IMR-90 (cell line): ENCODE results near the gene MYLK4. TPM values are rescaled to one million over a fixed set of nuclear protein-coding genes. Genes with fewer than 3 reads are reported as not detected.

Source experiments
- ATAC-seq: fragments of 200-7000 bp; cut with Tn5 transposase; 2 replicates; pipeline ENCODE4 v1.9.1; 2020; ENCODE audit warnings: low read depth, mild to moderate bottlenecking, moderate library complexity
- BruUV-seq: library from RNA; stranded (reverse); fragments of 400-500 nt; replicated peaks from 2 replicates; lab custom pipeline; 2021; lab: Mats Ljungman, UMichigan
- CTCF ChIA-PET: fragments of 300-600 bp; formaldehyde crosslinking; extraction: SDS; loops from one replicate; lab custom pipeline; 2021; ENCODE audit warnings: antibody characterized with exemption; lab: Yijun Ruan, JAX
- POLR2A ChIA-PET: fragments of 300-600 bp; sonication (Branson Sonifier 250); formaldehyde crosslinking; loops from one replicate; lab custom pipeline; 2022; ENCODE audit warnings: antibody characterized with exemption; ENCODE audit not compliant: unreplicated experiment; lab: Charles Lee
- DNase-seq: peaks from one replicate; pipeline ENCODE4 v3.0.0; 2013
- H2AFZ ChIP-seq: replicated peaks from 2 replicates; pipeline ENCODE3; 2013; ENCODE audit warnings: low read length, mild to moderate bottlenecking; ENCODE audit not compliant: poor library complexity
- H2AK5ac ChIP-seq: 2 replicates; pipeline ENCODE4 v1.6.1; 2013; ENCODE audit warnings: low read depth, low read length, inconsistent platforms
- H2AK9ac ChIP-seq: replicated peaks from 2 replicates; pipeline ENCODE3; 2013; ENCODE audit warnings: mild to moderate bottlenecking, low read depth, low read length, moderate library complexity; ENCODE audit not compliant: poor library complexity
- H2BK120ac ChIP-seq: 2 replicates; pipeline ENCODE4 v1.6.1; 2013; ENCODE audit warnings: low read depth, low read length, inconsistent platforms
- H2BK15ac ChIP-seq: 3 replicates; pipeline ENCODE4 v1.6.1; 2013; ENCODE audit warnings: low read depth, low read length, inconsistent platforms
- H2BK20ac ChIP-seq: 2 replicates; pipeline ENCODE4 v1.6.1; 2013; ENCODE audit warnings: low read depth, mild to moderate bottlenecking, inconsistent platforms, low read length, moderate library complexity
- H2BK5ac ChIP-seq: 2 replicates; pipeline ENCODE4 v1.6.1; 2013; ENCODE audit warnings: mild to moderate bottlenecking, low read depth, low read length, inconsistent platforms; ENCODE audit not compliant: poor library complexity, severe bottlenecking
- H3K14ac ChIP-seq: replicated peaks from 2 replicates; pipeline ENCODE4 v1.6.1; 2013; ENCODE audit warnings: low read depth, low read length, inconsistent platforms
- H3K18ac ChIP-seq: 2 replicates; pipeline ENCODE4 v1.6.1; 2013; ENCODE audit warnings: low read depth, low read length, control low read depth
- H3K23ac ChIP-seq: 2 replicates; pipeline ENCODE4 v1.6.1; 2013; ENCODE audit warnings: low read depth, low read length, inconsistent platforms
- H3K27ac ChIP-seq: 2 replicates; pipeline ENCODE4 v1.5.1; 2013; ENCODE audit warnings: mild to moderate bottlenecking, control low read depth, low read length; ENCODE audit not compliant: insufficient read depth
- H3K27me3 ChIP-seq: 2 replicates; pipeline ENCODE4 v1.6.1; 2013; ENCODE audit warnings: low read length; ENCODE audit not compliant: control insufficient read depth, insufficient read depth
- H3K36me3 ChIP-seq: 2 replicates; pipeline ENCODE4 v1.6.1; 2013; ENCODE audit warnings: low read length, mixed read lengths; ENCODE audit not compliant: control insufficient read depth, insufficient read depth
- H3K4ac ChIP-seq: 2 replicates; pipeline ENCODE4 v1.6.1; 2013; ENCODE audit warnings: low read depth, low read length, inconsistent platforms
- H3K4me1 ChIP-seq: 2 replicates; pipeline ENCODE4 v1.6.1; 2013; ENCODE audit warnings: low read length, mixed read lengths; ENCODE audit not compliant: control insufficient read depth, insufficient read depth
- H3K4me2 ChIP-seq: 2 replicates; pipeline ENCODE4 v1.6.1; 2013; ENCODE audit warnings: low read depth, mild to moderate bottlenecking, control low read depth, low read length, moderate library complexity
- H3K4me3 ChIP-seq: 2 replicates; pipeline ENCODE4 v1.5.1; 2013; ENCODE audit warnings: low read depth, mild to moderate bottlenecking, control low read depth, low read length, moderate library complexity; ENCODE audit not compliant: insufficient read depth
- H3K56ac ChIP-seq: 2 replicates; pipeline ENCODE4 v1.6.1; 2013; ENCODE audit warnings: low read length, inconsistent platforms; ENCODE audit not compliant: insufficient read depth; ENCODE audit errors: extremely low read depth
- H3K79me1 ChIP-seq, 2 experiments: 2 replicates each; pipeline ENCODE4 v1.6.1; 2013; ENCODE audit warnings: low read length in 2 of 2, inconsistent platforms in 1 of 2, low read depth in 1 of 2
- H3K9ac ChIP-seq: 2 replicates; pipeline ENCODE4 v1.6.1; 2013; ENCODE audit warnings: low read depth, low read length, control low read depth
- H3K9me1 ChIP-seq: 2 replicates; pipeline ENCODE4 v1.6.1; 2013; ENCODE audit warnings: low read length, inconsistent platforms; ENCODE audit not compliant: insufficient read depth
- H3K9me3 ChIP-seq: 2 replicates; pipeline ENCODE4 v1.6.1; 2013; ENCODE audit warnings: low read length; ENCODE audit not compliant: control insufficient read depth, insufficient read depth
- H4K20me1 ChIP-seq: 2 replicates; pipeline ENCODE4 v1.6.1; 2013; ENCODE audit warnings: low read length, inconsistent platforms; ENCODE audit not compliant: insufficient read depth
- H4K5ac ChIP-seq: 2 replicates; pipeline ENCODE4 v1.6.1; 2013; ENCODE audit warnings: mild to moderate bottlenecking, low read depth, low read length, control low read depth
- H4K8ac ChIP-seq, 2 experiments: 2 replicates each; pipeline ENCODE4 v1.6.1; 2013; ENCODE audit warnings: low read depth in 2 of 2, low read length in 2 of 2, control low read depth in 1 of 2, inconsistent platforms in 1 of 2
- H4K91ac ChIP-seq: 2 replicates; pipeline ENCODE4 v1.6.1; 2013; ENCODE audit warnings: low read depth, low read length, inconsistent platforms; ENCODE audit not compliant: insufficient read depth
- BHLHE40 ChIP-seq: fragments of 150-350 bp; IDR thresholded peaks from 2 replicates; pipeline ENCODE4 v1.6.1; 2016; ENCODE audit warnings: mild to moderate bottlenecking, low read depth, low read length
- CEBPB ChIP-seq: IDR thresholded peaks from 2 replicates; pipeline ENCODE4 v1.6.1; 2012; ENCODE audit warnings: low read depth, low read length, improper control_type of control experiment
- CHD1 ChIP-seq: IDR thresholded peaks from 2 replicates; pipeline ENCODE4 v1.6.1; 2012; ENCODE audit warnings: low read depth, low read length, improper control_type of control experiment
- FOS ChIP-seq: fragments of 150-350 bp; IDR thresholded peaks from 2 replicates; pipeline ENCODE4 v1.6.1; 2016; ENCODE audit warnings: low read depth, low read length
- MAFK ChIP-seq: IDR thresholded peaks from 2 replicates; pipeline ENCODE4 v1.6.1; 2012; ENCODE audit warnings: low read depth, low read length, improper control_type of control experiment
- MAZ ChIP-seq: IDR thresholded peaks from 2 replicates; pipeline ENCODE4 v1.6.1; 2012; ENCODE audit warnings: low read depth, mild to moderate bottlenecking, low read length, improper control_type of control experiment, moderate library complexity, borderline replicate concordance
- MXI1 ChIP-seq: IDR thresholded peaks from 2 replicates; pipeline ENCODE4 v1.6.1; 2012; ENCODE audit warnings: low read depth, mild to moderate bottlenecking, low read length, moderate library complexity, borderline replicate concordance
- NFE2L2 ChIP-seq: fragments of 150-350 bp; IDR thresholded peaks from 2 replicates; pipeline ENCODE4 v1.6.1; 2016; ENCODE audit warnings: low read depth, mild to moderate bottlenecking, low read length
- POLR2A ChIP-seq: IDR thresholded peaks from 2 replicates; pipeline ENCODE4 v1.6.1; 2012; ENCODE audit warnings: mild to moderate bottlenecking, low read depth, low read length
- RAD21 ChIP-seq: IDR thresholded peaks from 2 replicates; pipeline ENCODE4 v1.6.1; 2012; ENCODE audit warnings: low read length, improper control_type of control experiment
- RCOR1 ChIP-seq: IDR thresholded peaks from 2 replicates; pipeline ENCODE4 v1.6.1; 2012; ENCODE audit warnings: mild to moderate bottlenecking, low read length, improper control_type of control experiment; ENCODE audit not compliant: insufficient replicate concordance
- RFX5 ChIP-seq: IDR thresholded peaks from 2 replicates; pipeline ENCODE4 v1.8.0; 2012; ENCODE audit warnings: low read depth, mild to moderate bottlenecking, low read length, moderate library complexity
- SMC3 ChIP-seq: fragments of 150-350 bp; IDR thresholded peaks from 2 replicates; pipeline ENCODE4 v1.6.1; 2016; ENCODE audit warnings: low read depth, mild to moderate bottlenecking, antibody characterized with exemption, low read length, moderate library complexity
- dilution Hi-C: fragments of 300-500 bp; cut with HindIII; formaldehyde crosslinking; loops from one replicate; pipeline ENCODE4 v1.14.3; 2018; ENCODE audit warnings: low sequenced_read_pairs; ENCODE audit not compliant: unreplicated experiment
- in situ Hi-C: fragments of 300-500 bp; cut with MboI; formaldehyde crosslinking; loops from 3 replicates; pipeline ENCODE4 v1.14.3; 2019; ENCODE audit warnings: low sequenced_read_pairs, inconsistent platforms, mixed read lengths
- intact Hi-C: fragments of 100-400 bp; cut with micrococcal nuclease; formaldehyde crosslinking; loops from 2 replicates; pipeline ENCODE4 v1.10.0; 2022
- polyA plus RNA-seq, 3 experiments: library from polyadenylated mRNA; depleted of rRNA; stranded (reverse); fragments of >200 nt; gene quantifications; 2 replicates each; pipeline ENCODE4 v1.2.3, GENCODE V29; 2012; ENCODE audit warnings: low replicate concordance in 1 of 3
- total RNA-seq: library from RNA; depleted of rRNA; stranded (reverse); fragments of >200 nt; gene quantifications from 2 replicates; pipeline ENCODE4 v1.2.3, GENCODE V29; 2012
- TF ChIP-seq, protein P1 (sequence below): conservative IDR thresholded peaks from 2 replicates; pipeline ENCODE4 v1.5.1; 2012; ENCODE audit warnings: mild to moderate bottlenecking, low read depth, low read length, improper control_type of control experiment
- TF ChIP-seq, protein P2 (sequence below): fragments of 150-350 bp; IDR thresholded peaks from 2 replicates; pipeline ENCODE4 v1.6.1; 2017; ENCODE audit warnings: mild to moderate bottlenecking, antibody characterized with exemption, low read length, low read depth
- TF ChIP-seq, protein P3 (sequence below): fragments of 150-350 bp; IDR thresholded peaks from 2 replicates; pipeline ENCODE4 v1.6.1; 2016; ENCODE audit warnings: low read depth, mild to moderate bottlenecking, low read length, moderate library complexity, borderline replicate concordance

The MYLK4 gene
- total and polyA plus RNA-seq, 2 of the 4 experiments (the other 2 are of a cell fraction), result under 0.01 to 0.07 TPM

DNA sequence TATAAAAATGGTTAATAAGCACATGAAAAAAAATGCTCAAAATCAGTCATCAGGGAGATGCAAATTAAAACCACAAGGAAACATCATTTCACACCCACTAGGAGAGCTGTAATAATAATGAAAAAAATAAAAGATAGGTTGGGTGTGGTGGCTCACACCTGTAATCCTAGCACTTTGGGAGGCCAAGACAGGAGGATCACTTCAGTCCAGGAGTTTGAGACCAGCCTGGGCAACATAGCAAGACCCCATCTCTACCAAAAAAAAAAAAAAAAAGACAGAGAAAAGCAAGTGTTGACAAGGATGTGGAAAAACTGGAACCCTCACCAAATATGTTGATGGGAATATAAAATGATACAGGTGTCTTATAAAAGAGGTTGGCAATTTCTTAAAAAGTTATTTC, 3.0 kb upstream of the MYLK4 start:
- no peak overlapping the region for H3K27ac ChIP-seq
- H2AK9ac ChIP-seq, result no peak overlapping the region
- H4K5ac ChIP-seq, result no peak overlapping the region
- no peak overlapping the region for H2AK5ac ChIP-seq
- ChIA-PET CTCF (no interaction called here), POLR2A (no interaction called here)
- H2AFZ ChIP-seq, result no peak overlapping the region
- H2BK20ac ChIP-seq, result no peak overlapping the region
- no peak overlapping the region for H3K9ac ChIP-seq
- no peak overlapping the region for H4K91ac ChIP-seq
- H3K27me3 ChIP-seq, result no peaks in the 10 kb centered on the region
- in situ Hi-C loops (loop anchor here (10.0 kb wide), 1 partner anchor 1159 kb away; no protein-coding TSS in a partner anchor), dilution Hi-C loops (no loop called here), intact Hi-C loops (no loop called here)
- no peak for DNase-seq
- H3K36me3 ChIP-seq, result no peaks in the 10 kb centered on the region
- no peak overlapping the region for H2BK120ac ChIP-seq
- H3K4ac ChIP-seq, result no peak overlapping the region
- H3K18ac ChIP-seq, result no peak overlapping the region
- no TSS peak for BruUV-seq
- no peak overlapping the region for H3K56ac ChIP-seq
- TF ChIP-seq, protein P1, sequence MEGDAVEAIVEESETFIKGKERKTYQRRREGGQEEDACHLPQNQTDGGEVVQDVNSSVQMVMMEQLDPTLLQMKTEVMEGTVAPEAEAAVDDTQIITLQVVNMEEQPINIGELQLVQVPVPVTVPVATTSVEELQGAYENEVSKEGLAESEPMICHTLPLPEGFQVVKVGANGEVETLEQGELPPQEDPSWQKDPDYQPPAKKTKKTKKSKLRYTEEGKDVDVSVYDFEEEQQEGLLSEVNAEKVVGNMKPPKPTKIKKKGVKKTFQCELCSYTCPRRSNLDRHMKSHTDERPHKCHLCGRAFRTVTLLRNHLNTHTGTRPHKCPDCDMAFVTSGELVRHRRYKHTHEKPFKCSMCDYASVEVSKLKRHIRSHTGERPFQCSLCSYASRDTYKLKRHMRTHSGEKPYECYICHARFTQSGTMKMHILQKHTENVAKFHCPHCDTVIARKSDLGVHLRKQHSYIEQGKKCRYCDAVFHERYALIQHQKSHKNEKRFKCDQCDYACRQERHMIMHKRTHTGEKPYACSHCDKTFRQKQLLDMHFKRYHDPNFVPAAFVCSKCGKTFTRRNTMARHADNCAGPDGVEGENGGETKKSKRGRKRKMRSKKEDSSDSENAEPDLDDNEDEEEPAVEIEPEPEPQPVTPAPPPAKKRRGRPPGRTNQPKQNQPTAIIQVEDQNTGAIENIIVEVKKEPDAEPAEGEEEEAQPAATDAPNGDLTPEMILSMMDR, result no peak
- TF ChIP-seq, protein P2, sequence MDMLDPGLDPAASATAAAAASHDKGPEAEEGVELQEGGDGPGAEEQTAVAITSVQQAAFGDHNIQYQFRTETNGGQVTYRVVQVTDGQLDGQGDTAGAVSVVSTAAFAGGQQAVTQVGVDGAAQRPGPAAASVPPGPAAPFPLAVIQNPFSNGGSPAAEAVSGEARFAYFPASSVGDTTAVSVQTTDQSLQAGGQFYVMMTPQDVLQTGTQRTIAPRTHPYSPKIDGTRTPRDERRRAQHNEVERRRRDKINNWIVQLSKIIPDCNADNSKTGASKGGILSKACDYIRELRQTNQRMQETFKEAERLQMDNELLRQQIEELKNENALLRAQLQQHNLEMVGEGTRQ, result no peak
- no peak for TF ChIP-seq CEBPB
- TF ChIP-seq, protein P3, sequence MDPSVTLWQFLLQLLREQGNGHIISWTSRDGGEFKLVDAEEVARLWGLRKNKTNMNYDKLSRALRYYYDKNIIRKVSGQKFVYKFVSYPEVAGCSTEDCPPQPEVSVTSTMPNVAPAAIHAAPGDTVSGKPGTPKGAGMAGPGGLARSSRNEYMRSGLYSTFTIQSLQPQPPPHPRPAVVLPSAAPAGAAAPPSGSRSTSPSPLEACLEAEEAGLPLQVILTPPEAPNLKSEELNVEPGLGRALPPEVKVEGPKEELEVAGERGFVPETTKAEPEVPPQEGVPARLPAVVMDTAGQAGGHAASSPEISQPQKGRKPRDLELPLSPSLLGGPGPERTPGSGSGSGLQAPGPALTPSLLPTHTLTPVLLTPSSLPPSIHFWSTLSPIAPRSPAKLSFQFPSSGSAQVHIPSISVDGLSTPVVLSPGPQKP, result no peak
- TF ChIP-seq MAFK, result no peak
- no peak for TF ChIP-seq BHLHE40
- TF ChIP-seq FOS, result no peak
- TF ChIP-seq RAD21, result no peak
- TF ChIP-seq SMC3, result no peak
- no peak for TF ChIP-seq MXI1
- TF ChIP-seq CHD1, result no peak
- no peak for TF ChIP-seq MAZ
- no peak for TF ChIP-seq RFX5
- TF ChIP-seq NFE2L2, result no peak
- no peak for TF ChIP-seq RCOR1
- TF ChIP-seq POLR2A, result no peak
- H3K9me1 ChIP-seq, result no peaks in the 10 kb centered on the region; the same call in 1 of the 2 replicates
- no peak overlapping the region for H3K14ac ChIP-seq
- no peak overlapping the region for H4K8ac ChIP-seq
- no peak for ATAC-seq
- no peak overlapping the region for H3K4me2 ChIP-seq
- H3K79me1 ChIP-seq, result no peaks in the 10 kb centered on the region; a peak in 1 of 4 replicates
- no peaks in the 10 kb centered on the region; the same call in 1 of the 2 replicates for H4K20me1 ChIP-seq
- no peaks in the 10 kb centered on the region for H3K9me3 ChIP-seq
- H2BK5ac ChIP-seq, result no peak overlapping the region
- no peak overlapping the region for H3K4me3 ChIP-seq
- no peak overlapping the region for H2BK15ac ChIP-seq
- peaks cover 7% of the 10 kb centered on the region for H3K4me1 ChIP-seq
- H3K23ac ChIP-seq, result no peak overlapping the region
